ENCODE results near the gene KBTBD6.
A peak's percentile ranks its signal among the peaks of the same experiment; 100 is the strongest.
"Not testable (repeated sequence)": the region's sequence is repeated elsewhere in the genome, so short reads cannot be mapped to it uniquely, and the experiment has no call there.

Gene KBTBD6

DNA sequence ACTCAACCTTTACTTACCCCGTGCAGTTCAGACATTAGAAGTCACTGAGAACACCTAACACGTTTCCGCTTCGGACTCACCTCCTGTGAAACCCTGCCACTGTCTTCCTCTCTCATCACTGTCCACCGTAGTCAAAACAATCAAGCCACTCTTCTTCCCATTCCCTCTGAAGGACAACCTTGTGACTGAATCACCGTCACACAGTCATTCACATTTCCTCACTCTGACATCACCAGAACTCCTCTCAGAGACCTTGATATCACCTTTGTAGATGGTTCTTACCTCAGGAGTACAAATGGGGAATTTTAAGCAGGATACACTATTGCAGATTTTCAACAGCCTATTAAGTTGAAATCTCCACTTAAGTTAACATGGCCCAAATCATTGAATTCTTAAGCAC is 1.3 kb upstream of the KBTBD6 start:
- DNase-seq, result no peak

DNA sequence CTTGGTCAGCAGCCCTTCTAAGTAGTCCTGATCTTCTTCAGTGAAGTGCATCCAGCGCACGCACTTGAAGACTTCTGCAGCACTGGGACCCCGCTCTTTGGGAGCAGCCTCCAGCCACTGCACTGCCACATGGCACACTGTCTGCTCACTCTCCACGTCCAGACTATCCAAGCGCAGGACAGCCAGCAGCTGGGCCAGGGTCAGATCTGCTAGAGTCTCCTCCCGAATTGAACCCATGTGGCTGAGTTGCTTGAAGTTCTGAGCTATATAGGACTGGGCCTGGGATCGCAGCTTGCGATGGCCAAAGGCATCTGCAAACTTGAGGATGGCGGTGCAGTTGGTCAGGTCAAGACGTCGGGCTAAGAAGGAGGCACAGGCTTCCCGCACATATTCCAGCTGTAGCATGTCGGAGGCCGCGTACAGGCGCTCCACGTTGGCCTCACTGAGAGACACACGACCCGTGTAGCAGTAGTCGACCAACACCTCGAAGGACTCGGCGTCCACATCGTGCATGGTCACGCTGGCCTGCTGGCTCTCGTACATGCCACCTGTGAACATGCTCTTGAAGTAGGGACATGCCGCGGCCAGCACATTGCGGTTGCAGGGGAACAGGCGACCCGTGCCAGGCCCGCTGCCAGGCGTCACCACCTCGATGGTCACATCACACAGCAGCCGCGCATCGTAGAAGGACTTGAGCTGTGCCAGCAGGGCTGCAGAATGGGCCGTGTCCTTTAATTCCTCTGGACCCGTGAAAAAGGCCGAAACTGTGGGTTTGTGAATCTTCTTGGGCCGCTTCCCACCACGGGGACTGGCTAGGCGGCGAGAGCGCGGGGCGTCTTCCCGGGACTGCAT is 716 bp downstream of the KBTBD6 start:
- not testable (repeated sequence) for DNase-seq

DNA sequence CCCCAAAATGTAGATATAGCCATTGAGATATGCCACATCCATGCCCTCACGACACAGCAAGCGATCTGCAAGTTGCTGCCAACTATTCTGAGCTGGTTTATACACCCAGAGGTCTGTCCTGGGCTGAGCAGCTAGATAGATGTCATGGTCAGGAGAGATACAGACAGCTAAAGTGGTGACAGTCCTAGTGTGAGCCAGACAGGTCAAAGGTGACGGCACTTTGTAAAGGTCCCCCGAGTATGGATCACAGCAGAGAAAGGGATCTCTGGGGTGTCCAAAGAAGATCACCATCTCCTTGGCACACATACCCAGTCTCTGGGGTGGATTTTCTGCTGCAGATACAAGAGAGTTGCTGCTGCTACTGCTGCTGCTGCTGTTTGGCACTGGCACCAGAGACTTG is 1.4 kb downstream of the KBTBD6 start:
- not testable (repeated sequence) for DNase-seq

DNA sequence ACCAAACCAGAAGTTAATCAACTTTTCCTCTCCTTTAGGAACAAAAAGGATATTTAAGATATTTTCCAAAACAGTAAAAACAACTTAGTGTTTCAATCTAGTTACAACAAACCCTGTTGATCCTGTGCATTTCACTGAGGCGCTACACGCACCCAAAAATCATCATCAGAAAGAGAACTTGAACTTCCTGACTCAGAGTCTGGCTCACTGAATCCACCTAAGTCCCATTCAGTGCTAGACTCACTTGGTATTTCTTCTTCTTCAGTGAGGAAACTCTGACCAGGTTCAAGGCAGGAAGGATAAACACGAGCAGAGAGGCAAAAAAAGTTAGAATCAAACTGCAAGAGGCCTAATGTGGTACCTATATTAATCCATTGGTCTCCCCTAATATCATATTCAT is 2.2 kb downstream of the KBTBD6 start:
- DNase-seq, result peak in 1 of 2 donors; percentile 16

DNA sequence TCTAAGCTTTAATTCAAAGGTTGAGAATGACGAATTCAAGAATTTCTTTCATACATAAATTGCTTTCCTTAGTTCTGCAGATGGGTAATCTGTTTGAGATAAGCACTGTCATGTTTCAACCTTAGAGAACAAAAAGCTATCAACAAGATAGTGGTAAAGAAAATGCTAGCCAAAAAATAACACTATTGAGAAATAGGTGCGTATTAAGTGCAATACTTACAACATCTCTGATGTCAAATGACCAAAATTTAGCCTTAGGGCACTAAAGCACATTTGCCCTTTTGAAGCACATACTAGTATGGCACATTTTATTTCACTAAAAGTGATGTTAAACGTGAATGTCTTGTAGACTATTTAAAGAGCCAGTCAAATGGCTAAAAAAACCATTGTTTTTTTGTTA is 4.9 kb downstream of the KBTBD6 start:
- no peak for DNase-seq

DNA sequence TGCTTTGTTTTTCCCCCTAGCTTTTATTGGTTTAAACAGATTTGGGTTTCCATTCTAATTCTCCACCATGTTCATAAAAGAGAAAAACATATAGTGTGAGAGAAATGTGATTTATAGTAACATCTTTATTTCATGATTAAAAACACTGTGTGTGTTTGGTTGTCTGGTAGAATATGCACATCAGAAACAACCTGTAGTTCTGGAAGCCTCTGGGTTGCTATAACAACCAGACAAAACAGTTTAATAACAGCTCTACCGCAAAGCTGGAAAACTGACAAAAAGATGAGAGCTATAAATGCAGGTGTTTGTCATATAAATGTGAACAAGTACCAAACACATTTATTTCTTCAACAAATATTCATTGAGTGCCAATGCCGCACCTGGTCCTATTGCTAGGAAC is 9.8 kb downstream of the KBTBD6 start:
- DNase-seq, result peak in 1 of 2 donors; percentile 45

DNA sequence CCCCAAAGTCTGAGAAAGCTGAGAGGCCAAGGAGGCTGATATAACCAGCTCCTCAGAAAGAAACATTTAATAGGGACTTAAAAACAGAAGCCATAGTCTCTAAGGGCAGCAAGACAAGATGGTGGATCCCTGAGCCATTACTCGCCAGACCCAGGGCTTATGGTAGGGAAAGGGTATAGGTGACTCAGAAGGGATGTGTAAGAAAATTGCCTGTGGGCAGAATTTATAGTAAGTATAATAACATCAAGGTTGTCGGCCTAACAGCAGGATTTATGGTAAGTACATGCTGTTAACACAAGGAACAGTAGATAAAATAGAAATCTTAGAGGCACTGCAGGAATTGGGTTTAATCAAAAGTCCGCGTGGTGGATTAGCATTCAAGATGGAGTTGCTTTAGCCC is 14.7 kb downstream of the KBTBD6 start:
- no peak for DNase-seq

DNA sequence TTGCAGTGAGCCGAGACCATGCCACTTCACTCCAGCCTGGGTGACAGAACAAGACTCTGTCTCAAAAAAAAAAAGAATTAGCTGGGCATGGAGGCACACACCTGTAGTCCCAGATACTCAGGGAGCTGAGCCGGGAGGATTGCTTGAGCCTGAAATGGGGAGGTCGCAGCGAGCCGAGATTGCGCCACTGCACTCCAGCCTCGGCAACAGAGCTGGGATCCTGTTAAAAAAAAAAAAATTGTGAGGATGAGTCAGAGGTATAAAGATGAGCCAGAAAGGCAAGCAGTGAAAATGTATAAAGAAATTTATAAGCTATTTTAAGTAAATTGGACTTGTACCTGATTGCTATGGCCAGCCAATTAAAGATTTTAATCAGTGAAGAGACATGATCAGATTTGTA is 21.1 kb downstream of the KBTBD6 start:
- DNase-seq, result no peak

DNA sequence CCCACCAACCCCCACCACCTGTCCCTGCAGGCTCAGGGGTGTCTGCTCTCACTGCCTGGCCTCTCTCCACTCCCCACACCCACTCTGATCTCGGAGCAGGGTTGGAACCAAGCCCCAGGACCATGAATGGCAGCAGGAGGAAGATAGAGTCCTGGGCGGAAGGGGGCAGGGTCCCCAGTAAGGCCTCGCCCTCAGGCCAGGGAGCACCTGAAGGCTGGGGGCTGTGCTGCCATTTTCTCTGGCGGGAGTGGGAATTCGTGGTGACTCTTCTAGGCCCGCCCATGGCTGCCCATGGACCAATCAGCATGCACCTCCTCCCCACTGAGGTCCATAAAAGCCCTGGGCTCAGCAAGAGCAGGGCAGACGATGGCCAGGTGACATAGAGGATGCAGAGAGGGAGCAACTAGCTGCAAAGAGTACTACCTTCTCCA is 25.0 kb downstream of the KBTBD6 start:
- no peak for DNase-seq

DNA sequence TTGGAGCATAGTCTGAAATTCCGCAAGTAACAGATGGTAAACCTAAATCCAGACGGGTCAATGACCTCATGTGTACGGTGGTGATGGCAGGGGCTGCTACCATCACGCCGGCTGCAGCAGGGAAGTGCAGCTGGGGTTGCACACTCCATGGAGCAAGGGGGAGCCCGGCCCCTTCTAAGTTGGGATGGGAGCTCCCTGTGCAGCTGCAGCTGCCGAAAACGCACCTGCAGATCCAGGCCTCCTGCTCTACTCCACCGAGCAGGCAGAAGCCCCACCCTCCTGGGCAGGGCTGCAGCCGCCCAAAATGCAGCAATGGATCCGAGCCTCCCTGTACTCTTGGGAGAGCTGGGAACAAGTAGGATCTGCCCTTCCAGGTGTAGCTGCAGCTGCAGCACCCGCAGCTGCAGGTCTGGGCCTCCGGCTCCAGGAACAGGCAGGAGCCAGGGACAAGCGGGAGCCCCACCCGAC is 25.5 kb downstream of the KBTBD6 start:
- DNase-seq, result no peak

DNA sequence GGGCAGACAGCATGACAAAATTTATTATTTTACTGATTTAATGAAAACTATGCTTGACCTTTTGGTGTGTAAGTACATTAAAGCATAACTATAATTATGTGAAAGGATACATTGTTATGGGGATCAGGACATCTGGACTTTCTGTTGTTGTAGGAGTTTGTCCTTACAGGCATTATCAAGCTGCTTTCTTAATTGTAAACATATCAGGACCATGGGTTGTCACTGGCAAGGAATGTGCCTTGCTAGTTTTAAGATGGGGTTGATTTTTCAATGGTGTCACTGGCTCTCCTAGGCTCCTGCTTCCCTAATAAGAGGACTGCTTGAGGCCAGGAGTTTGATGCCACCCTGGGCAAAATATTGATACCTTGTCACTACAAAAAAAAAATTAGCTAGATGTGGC is 32.6 kb downstream of the KBTBD6 start:
- no peak for DNase-seq

DNA sequence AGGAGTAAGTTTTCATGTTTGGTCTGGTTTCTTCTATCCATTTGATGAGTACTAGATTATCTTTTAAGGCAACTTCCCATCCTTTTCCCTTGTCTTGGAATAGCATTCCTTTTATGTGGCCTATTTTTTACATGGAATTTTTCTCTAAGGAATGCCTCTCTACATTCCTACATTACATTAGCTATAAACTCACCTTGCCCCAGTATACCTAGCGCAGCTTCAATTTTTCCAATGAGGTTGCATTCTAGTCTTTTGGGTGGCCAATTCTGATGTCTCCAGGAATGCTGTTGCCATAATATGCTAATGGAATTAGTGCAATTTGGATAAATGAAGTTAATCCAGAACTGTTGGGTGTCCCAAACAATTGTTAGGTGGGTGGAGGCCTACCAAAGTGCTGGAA is 33.8 kb downstream of the KBTBD6 start:
- DNase-seq, result no peak

DNA sequence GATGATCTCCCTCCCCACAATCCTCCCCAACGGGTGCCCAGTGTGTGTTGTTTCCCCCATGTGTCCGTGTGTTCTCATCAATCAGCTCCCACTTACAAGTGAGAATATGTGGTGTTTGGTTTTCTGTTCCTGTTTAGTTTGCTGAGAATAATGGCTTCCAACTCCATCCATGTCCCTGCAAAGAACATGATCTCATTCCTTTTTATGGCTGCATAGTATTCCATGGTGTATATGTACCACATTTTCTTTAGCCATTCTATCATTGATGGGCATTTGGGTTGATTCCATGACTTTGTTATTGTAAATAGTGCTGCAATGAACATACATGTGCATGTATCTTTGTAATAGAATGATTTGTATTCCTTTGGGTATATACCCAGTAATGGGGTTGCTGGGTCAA is 36.9 kb downstream of the KBTBD6 start:
- not testable (repeated sequence) for DNase-seq

DNA sequence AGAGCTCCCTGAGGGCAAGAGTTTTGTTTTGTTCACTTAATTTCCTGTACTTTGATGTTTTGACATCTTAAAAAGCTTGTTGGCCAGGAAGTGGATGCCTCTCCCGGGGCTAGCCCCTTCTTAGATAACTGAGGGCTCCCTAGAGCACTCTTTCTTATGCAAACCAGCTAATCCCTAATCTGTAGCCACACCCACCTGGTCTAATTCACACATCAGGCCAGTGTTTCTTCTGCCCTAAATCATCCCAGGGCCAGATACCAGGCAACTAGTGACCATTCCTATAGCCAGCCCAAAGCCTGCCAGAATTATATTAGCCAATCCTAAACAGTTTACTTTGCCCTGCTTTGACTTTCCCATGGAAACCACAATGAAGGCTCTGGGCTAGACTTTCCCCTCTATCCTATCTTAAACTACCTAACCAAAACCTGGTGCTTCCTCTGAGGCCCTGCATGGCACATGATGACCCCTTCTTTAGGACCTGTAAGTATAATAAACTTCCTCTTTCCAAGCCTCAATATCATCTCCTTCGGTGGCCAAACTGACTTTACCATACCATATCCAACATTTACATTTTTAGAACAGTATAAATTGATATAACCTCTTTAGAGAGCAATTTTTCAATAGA is 46.5 kb downstream of the KBTBD6 start:
- no peak for DNase-seq

DNA sequence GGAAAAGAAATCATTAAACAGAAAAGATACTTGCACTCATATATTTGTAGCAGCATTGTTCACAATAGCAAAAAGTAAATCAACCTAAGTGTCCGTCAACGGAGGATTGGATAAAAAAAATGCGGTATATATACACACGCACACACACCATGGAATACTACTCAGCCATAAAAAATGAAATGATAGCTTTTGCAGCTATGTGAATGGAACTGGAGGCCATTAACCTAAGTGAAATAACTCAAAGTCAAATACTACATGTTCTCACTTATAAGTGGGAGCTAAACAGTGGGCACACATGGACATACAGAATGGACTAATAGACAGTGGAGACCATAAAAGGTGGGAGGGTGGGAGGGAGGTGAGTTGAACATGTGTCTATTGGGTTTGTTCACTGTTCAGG is 52.9 kb downstream of the KBTBD6 start:
- no peak for DNase-seq

Data from CD4-positive, alpha-beta T cell treated with Interferon alpha-2 for 1 hour (primary cell).